Thyroid gland (tissue), 4 donors: ENCODE measurements around the gene HRH1. TPM values are rescaled to one million over a fixed set of nuclear protein-coding genes. Genes with fewer than 3 reads are reported as not detected.

ENCODE experiments used
- DNase-seq, 2 donors: peaks; one replicate each; pipeline ENCODE4 v3.0.0-alpha.2; 2019
- H3K27ac ChIP-seq, 3 donors: fragments of 200-600 bp; sonication (generic); 1 replicate in 2 of 3; 2 replicates in 1 of 3; pipeline ENCODE4 v1.5.1; 2016 to 2019; ENCODE audit warnings: mild to moderate bottlenecking in 1 of 3, moderate library complexity in 1 of 3
- H3K27me3 ChIP-seq: fragments of 200-600 bp; sonication (generic); one replicate; pipeline ENCODE4 v1.5.1; 2019
- H3K36me3 ChIP-seq, 2 donors: fragments of 200-600 bp; sonication (generic); one replicate each; pipeline ENCODE4 v1.5.1; 2016 to 2019
- H3K4me1 ChIP-seq, 2 donors: fragments of 200-600 bp; sonication (generic); one replicate each; pipeline ENCODE4 v1.5.1; 2017 to 2019
- H3K4me3 ChIP-seq, 3 donors: fragments of 200-600 bp; sonication (generic); replicated peaks in 1 of 3; 1 replicate in 2 of 3; 2 replicates in 1 of 3; pipeline ENCODE4 v1.5.1; 2016; ENCODE audit warnings: mild to moderate bottlenecking in 1 of 3
- H3K9me3 ChIP-seq: fragments of 200-600 bp; sonication (generic); one replicate; pipeline ENCODE4 v1.5.1; 2017
- CTCF ChIP-seq, 6 experiments: fragments of 200-600 bp in 3 of 6; fragments of 450-650 bp in 3 of 6; sonication (generic) in 3 of 6; IDR thresholded peaks; one replicate each; pipeline ENCODE4 v1.5.1; 2016 to 2019; ENCODE audit warnings: antibody characterized with exemption in 6 of 6, mild to moderate bottlenecking in 2 of 6, inconsistent platforms in 1 of 6, moderate library complexity in 1 of 6
- POLR2A ChIP-seq, 2 donors: fragments of 450-650 bp; IDR thresholded peaks; one replicate each; pipeline ENCODE4 v1.6.1; 2017; ENCODE audit warnings: antibody characterized with exemption in 2 of 2, mild to moderate bottlenecking in 2 of 2, moderate library complexity in 1 of 2
- WGBS, 2 donors: methylation state at CpG; one replicate each; pipeline ENCODE4 v1.1.5; 2017; 5-methylcytosine and 5-hydroxymethylcytosine counted together
- intact Hi-C: fragments of 100-400 bp; cut with DNase I; formaldehyde crosslinking; loops from one replicate; pipeline ENCODE4 v1.15.1; 2023
- total RNA-seq, 4 donors: library from RNA; depleted of rRNA; stranded (reverse); fragments of >200 nt; gene quantifications; one replicate each; pipeline ENCODE4 v1.2.3, GENCODE V29; 2016

Gene HRH1
- total RNA-seq, 4 donors from 2014 or later: 1.9 to 2.6 (median 2.4) TPM; not detected in 1

DNA sequence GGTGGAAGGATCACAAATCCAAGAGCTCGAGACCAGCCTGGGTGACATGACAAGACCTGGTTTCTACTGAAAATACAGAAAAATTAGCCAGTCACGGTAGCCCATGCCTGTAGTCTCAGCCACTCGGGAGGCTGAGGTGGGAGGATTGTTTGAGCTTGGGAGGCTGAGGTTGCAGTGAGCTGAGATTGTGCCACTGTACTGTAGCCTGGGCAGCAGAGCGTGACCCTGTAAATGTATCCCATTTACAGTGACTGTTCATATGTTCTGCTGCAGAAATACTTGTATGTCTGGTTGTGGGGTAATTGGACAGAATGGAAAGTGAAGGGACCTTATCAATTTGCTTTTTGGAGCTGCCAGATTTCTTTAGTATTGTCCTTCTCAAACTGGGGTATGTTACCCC, 142.8 kb downstream of the HRH1 start:
- no peak overlapping the region for H3K4me3 ChIP-seq
- no peaks in the 10 kb centered on the region for H3K27me3 ChIP-seq
- intact Hi-C loops: no loop called here
- no peaks in the 10 kb centered on the region for H3K9me3 ChIP-seq
- no peak for DNase-seq
- WGBS, 2 donors: 93 to 98% methylated on average over 4 of the region's 4 CpGs
- TF ChIP-seq POLR2A (IDR thresholded peaks at IDR 0.05): no peak
- no peak for TF ChIP-seq CTCF (IDR thresholded peaks at IDR 0.05)
- no peak overlapping the region for H3K27ac ChIP-seq
- H3K4me1 ChIP-seq: no peaks in the 10 kb centered on the region
- peaks cover 0 to 10% of the 10 kb centered on the region in 2 donors for H3K36me3 ChIP-seq

GRCh38 chr3:11300970-11301369, 146.7 kb downstream of the HRH1 start:
- peaks cover 7 to 10% of the 10 kb centered on the region in 2 donors for H3K36me3 ChIP-seq

GRCh38 chr3:11302444-11302843, 148.2 kb downstream of the HRH1 start:
- peaks cover 0 to 14% of the 10 kb centered on the region in 2 donors for H3K4me1 ChIP-seq
- H3K27me3 ChIP-seq: no peaks in the 10 kb centered on the region
- intact Hi-C loops: no loop called here
- no peak overlapping the region for H3K27ac ChIP-seq
- H3K36me3 ChIP-seq: peaks cover 7 to 10% of the 10 kb centered on the region in 2 donors
- H3K9me3 ChIP-seq: no peaks in the 10 kb centered on the region
- no peak for TF ChIP-seq POLR2A (IDR thresholded peaks at IDR 0.05)
- TF ChIP-seq CTCF (IDR thresholded peaks at IDR 0.05): no peak
- DNase-seq: no peak
- H3K4me3 ChIP-seq: no peak overlapping the region

More at GRCh38 chr3:11300970-11301369, 146.7 kb downstream of the HRH1 start:
- TF ChIP-seq CTCF (IDR thresholded peaks at IDR 0.05): no peak
- TF ChIP-seq POLR2A (IDR thresholded peaks at IDR 0.05): no peak
- no peak overlapping the region for H3K27ac ChIP-seq
- no peaks in the 10 kb centered on the region for H3K27me3 ChIP-seq
- 94% methylated on average over 3 of the region's 3 CpGs for WGBS, 2 donors
- intact Hi-C loops: no loop called here
- H3K4me3 ChIP-seq: no peak overlapping the region
- H3K9me3 ChIP-seq: no peaks in the 10 kb centered on the region
- peaks cover 0 to 7% of the 10 kb centered on the region in 2 donors for H3K4me1 ChIP-seq
- DNase-seq: no peak

DNA sequence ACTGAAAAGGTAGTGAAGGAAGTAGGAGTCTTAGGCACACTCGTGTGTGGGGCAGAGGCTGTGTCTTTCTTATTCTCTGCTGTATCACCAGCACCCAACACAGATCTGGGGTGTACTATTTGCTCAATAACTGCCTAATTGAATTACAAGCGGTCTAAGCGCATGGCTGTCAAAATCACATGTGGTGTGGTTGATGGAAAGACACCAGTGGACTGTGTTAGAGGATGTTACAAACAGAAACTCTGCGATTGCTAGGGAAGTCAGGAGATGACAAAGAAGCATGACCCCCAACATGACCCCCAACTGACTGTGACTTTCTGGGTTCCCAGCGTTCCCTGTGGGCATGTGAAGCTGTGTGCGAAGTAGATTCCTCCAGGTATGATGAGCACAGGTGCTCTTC, 149.9 kb downstream of the HRH1 start:
- no peak for DNase-seq
- H3K36me3 ChIP-seq: peaks cover 20 to 24% of the 10 kb centered on the region in 2 donors

GRCh38 chr3:11305509-11305908, 151.2 kb downstream of the HRH1 start:
- WGBS, 2 donors: 65 to 73% methylated on average over 1 of the region's 1 CpG
- H3K27me3 ChIP-seq: no peaks in the 10 kb centered on the region
- peak in 1 of 2 donors; percentile 5 for DNase-seq
- peak overlapping the region in 1 of 3 donors; percentile 18 for H3K27ac ChIP-seq
- no peak overlapping the region for H3K4me3 ChIP-seq
- H3K4me1 ChIP-seq: peaks cover 0 to 14% of the 10 kb centered on the region in 2 donors
- TF ChIP-seq POLR2A (IDR thresholded peaks at IDR 0.05) (no peak), CTCF (IDR thresholded peaks at IDR 0.05) (no peak)
- peaks cover 15 to 29% of the 10 kb centered on the region in 2 donors for H3K36me3 ChIP-seq
- intact Hi-C loops: no loop called here
- H3K9me3 ChIP-seq: no peaks in the 10 kb centered on the region

More for the DNA sequence above, 149.9 kb downstream of the HRH1 start:
- Histone ChIP-seq H3K4me3 (no peak overlapping the region), H3K9me3 (no peaks in the 10 kb centered on the region), H3K27me3 (no peaks in the 10 kb centered on the region), H3K4me1 (peaks cover 0 to 14% of the 10 kb centered on the region in 2 donors), H3K27ac (no peak overlapping the region)
- intact Hi-C loops: no loop called here
- TF ChIP-seq POLR2A (IDR thresholded peaks at IDR 0.05) (no peak), CTCF (IDR thresholded peaks at IDR 0.05) (no peak)
- 92 to 95% methylated on average over 6 of the region's 6 CpGs for WGBS, 2 donors
